ENCODE data around the gene LHFPL3. TPM values are rescaled to one million over a fixed set of nuclear protein-coding genes. Genes with fewer than 3 reads are reported as not detected.
"Not testable (repeated sequence)": the region's sequence is repeated elsewhere in the genome, so short reads cannot be mapped to it uniquely, and the experiment has no call there.

The LHFPL3 gene
- total RNA-seq, 1 donor from 2014 or later: not detected

DNA sequence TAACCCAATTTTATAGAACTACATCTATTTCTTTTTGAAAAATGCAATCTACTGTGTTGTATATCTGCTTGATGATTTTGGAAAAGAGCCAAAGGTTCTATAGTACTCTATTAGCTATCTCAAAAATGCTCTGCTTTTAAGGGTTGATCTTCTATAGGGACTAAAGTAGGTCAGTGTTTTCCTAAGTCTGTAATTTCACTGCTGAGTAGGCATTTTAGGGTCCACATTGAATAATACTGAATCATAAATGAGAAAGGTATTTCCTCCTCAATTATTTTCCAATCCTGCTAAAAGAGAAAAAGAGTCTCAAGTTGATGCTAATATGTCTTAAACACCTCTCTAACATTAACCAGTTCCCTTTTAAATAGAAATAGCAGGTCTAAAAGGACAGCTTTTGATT, 244.2 kb downstream of the LHFPL3 start:
- ChIA-PET CTCF (no interaction called here), POLR2A (no interaction called here)
- ATAC-seq (ENCODE audit: low read depth) (no peak), DNase-seq (no peak)
- no peaks in the 10 kb centered on the region for H3K9me3 Mint-ChIP-seq
- H3K4me3 Mint-ChIP-seq: no peak overlapping the region
- no peaks in the 10 kb centered on the region for H3K36me3 Mint-ChIP-seq (ENCODE audit: low read depth)
- H3K27me3 Mint-ChIP-seq: peaks cover 2% of the 10 kb centered on the region
- intact Hi-C loops (cut with micrococcal nuclease): no loop called here
- no peak overlapping the region for H3K27ac Mint-ChIP-seq
- no peaks in the 10 kb centered on the region for H3K4me1 Mint-ChIP-seq
- TF ChIP-seq, protein P1, sequence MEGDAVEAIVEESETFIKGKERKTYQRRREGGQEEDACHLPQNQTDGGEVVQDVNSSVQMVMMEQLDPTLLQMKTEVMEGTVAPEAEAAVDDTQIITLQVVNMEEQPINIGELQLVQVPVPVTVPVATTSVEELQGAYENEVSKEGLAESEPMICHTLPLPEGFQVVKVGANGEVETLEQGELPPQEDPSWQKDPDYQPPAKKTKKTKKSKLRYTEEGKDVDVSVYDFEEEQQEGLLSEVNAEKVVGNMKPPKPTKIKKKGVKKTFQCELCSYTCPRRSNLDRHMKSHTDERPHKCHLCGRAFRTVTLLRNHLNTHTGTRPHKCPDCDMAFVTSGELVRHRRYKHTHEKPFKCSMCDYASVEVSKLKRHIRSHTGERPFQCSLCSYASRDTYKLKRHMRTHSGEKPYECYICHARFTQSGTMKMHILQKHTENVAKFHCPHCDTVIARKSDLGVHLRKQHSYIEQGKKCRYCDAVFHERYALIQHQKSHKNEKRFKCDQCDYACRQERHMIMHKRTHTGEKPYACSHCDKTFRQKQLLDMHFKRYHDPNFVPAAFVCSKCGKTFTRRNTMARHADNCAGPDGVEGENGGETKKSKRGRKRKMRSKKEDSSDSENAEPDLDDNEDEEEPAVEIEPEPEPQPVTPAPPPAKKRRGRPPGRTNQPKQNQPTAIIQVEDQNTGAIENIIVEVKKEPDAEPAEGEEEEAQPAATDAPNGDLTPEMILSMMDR (IDR thresholded peaks at IDR 0.05): no peak

DNA sequence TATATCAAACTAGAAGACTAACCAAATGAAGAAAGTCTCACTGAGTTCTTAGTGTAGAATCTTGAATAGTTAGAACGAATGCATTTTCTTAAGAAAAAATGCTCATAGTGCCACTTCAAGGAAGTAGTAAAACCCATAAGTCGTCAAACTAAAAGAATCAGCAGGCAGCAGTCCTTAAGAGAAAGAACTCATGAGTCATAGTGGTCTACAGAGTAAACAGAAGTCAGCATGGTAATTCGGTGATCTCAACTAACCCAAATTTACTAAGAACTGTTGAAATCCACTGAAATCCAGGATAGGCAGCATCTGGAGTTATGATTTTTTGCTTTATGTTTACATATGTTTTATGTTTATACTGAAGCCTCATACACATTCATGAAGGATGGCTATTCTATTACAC, 256.2 kb downstream of the LHFPL3 start:
- Mint-ChIP-seq H3K4me3 (no peak overlapping the region), H3K4me1 (no peaks in the 10 kb centered on the region), H3K9me3 (peaks cover 3% of the 10 kb centered on the region), H3K27me3 (no peaks in the 10 kb centered on the region), H3K27ac (no peak overlapping the region), H3K36me3 (ENCODE audit: low read depth) (no peaks in the 10 kb centered on the region)
- DNase-seq (no peak), ATAC-seq (ENCODE audit: low read depth) (no peak)
- ChIA-PET CTCF (no interaction called here), POLR2A (no interaction called here)
- TF ChIP-seq, protein P1 (IDR thresholded peaks at IDR 0.05): no peak
- intact Hi-C loops (cut with micrococcal nuclease): no loop called here

DNA sequence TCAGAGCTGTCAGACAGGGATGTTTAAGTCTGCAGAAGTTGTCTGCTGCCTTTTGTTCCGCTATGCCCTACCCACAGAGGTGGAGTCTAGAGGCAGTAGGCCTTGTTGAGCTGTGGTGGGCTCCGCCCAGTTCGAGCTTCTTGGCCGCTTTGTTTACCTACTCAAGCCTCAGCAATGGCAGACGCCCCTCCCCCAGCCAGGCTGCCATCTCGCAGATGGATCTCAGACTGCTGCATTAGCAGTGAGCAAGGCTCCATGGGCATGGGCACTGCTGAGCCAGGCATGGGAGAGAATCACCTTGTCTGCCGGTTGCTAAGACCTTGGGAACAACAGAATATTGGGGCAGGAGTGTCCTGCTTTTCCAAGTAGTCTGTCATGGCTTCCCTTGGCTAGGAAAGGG, 267.2 kb downstream of the LHFPL3 start:
- intact Hi-C loops (cut with micrococcal nuclease); ATAC-seq (ENCODE audit: low read depth); POLR2A ChIA-PET; CTCF ChIA-PET; H3K4me3 Mint-ChIP-seq; H3K4me1 Mint-ChIP-seq; H3K36me3 Mint-ChIP-seq (ENCODE audit: low read depth); H3K9me3 Mint-ChIP-seq; H3K27ac Mint-ChIP-seq; H3K27me3 Mint-ChIP-seq; DNase-seq: not testable (repeated sequence)

DNA sequence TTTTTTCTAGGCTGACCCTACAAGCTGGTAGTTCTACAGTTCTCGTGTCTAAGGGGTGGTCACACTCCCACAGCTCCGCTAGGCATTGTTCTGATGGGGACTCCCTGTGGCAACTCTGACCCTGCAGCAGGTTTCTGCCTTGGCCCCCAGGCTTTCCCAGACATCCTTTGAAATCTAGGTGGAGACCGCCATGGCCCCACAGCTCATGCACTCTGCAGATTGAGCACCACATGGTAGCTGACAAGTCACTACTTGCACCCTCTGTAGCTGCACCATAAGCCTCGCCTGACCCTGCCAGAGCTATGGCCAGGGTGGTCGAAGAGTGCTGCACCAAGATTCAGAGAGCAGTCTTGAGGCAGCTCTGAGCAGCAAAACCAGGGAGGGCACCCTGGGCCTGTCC, 275.6 kb downstream of the LHFPL3 start:
- intact Hi-C loops (cut with micrococcal nuclease): no loop called here
- TF ChIP-seq, protein P1 (IDR thresholded peaks at IDR 0.05): no peak
- no peak overlapping the region for H3K4me3 Mint-ChIP-seq
- H3K4me1 Mint-ChIP-seq: no peaks in the 10 kb centered on the region
- POLR2A ChIA-PET: no interaction called here
- CTCF ChIA-PET: interaction anchor here (0.9 kb wide), 1 partner anchor 27 kb away, joined by 3 read pairs; no protein-coding TSS in a partner anchor
- DNase-seq (no peak), ATAC-seq (ENCODE audit: low read depth) (no peak)
- no peaks in the 10 kb centered on the region for H3K9me3 Mint-ChIP-seq
- no peak overlapping the region for H3K27ac Mint-ChIP-seq
- H3K27me3 Mint-ChIP-seq: no peaks in the 10 kb centered on the region
- no peaks in the 10 kb centered on the region for H3K36me3 Mint-ChIP-seq (ENCODE audit: low read depth)

GRCh38 chr7:104604706-104605105, 276.3 kb downstream of the LHFPL3 start:
- Mint-ChIP-seq H3K27ac (no peak overlapping the region), H3K4me3 (no peak overlapping the region), H3K9me3 (no peaks in the 10 kb centered on the region), H3K27me3 (no peaks in the 10 kb centered on the region), H3K36me3 (ENCODE audit: low read depth) (no peaks in the 10 kb centered on the region), H3K4me1 (no peaks in the 10 kb centered on the region)
- intact Hi-C loops (cut with micrococcal nuclease): no loop called here
- ATAC-seq (ENCODE audit: low read depth) (no peak), DNase-seq (no peak)
- POLR2A ChIA-PET: no interaction called here
- CTCF ChIA-PET: interaction anchor here (0.9 kb wide), 1 partner anchor 26 kb away, joined by 3 read pairs; no protein-coding TSS in a partner anchor
- TF ChIP-seq, protein P1 (IDR thresholded peaks at IDR 0.05): no peak

DNA sequence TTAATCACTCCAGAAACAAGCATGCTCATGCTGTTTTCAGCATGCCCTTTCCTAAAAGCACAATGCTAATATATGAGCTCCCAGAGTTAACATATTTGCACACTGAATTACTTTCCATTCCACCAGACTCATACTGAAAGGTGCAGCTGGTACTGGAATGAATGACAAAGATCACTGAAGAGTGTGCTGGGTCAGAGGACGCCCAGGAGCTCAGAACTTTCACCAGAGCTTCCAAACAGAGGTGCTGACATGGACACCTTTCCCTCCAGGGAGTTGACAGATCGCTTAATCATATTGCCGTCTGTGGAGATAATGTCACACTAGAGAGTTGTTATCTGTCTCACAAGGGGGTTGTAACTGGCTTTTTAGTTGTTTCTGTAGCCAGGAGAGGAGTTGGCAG, 292.9 kb downstream of the LHFPL3 start:
- ChIA-PET POLR2A (no interaction called here), CTCF (no interaction called here)
- DNase-seq (no peak), ATAC-seq (ENCODE audit: low read depth) (no peak)
- H3K27me3 Mint-ChIP-seq: peaks cover 1% of the 10 kb centered on the region
- intact Hi-C loops (cut with micrococcal nuclease): no loop called here
- no peak overlapping the region for H3K27ac Mint-ChIP-seq
- TF ChIP-seq, protein P1 (IDR thresholded peaks at IDR 0.05): no peak
- H3K9me3 Mint-ChIP-seq: no peaks in the 10 kb centered on the region
- no peaks in the 10 kb centered on the region for H3K4me1 Mint-ChIP-seq
- no peaks in the 10 kb centered on the region for H3K36me3 Mint-ChIP-seq (ENCODE audit: low read depth)
- no peak overlapping the region for H3K4me3 Mint-ChIP-seq
